Activated T-cell treated with anti-CD3 and anti-CD28 coated beads for 1 hour (primary cell): ENCODE data around the gene ZNF592.

Experiments used
- DNase-seq: peaks from one replicate; pipeline ENCODE4 v3.0.0-alpha.2; 2020; ENCODE audit warnings: low read depth

Gene ZNF592

GRCh38 chr15:84828086-84828908 is 79.9 kb downstream of the ZNF592 start:
- DNase-seq, result no peak

GRCh38 chr15:84829428-84829827 is 81.0 kb downstream of the ZNF592 start:
- no peak for DNase-seq

GRCh38 chr15:84830036-84830435 is 81.6 kb downstream of the ZNF592 start:
- no peak for DNase-seq

- no peak for DNase-seq
Observed at GRCh38 chr15:84831028-84831427, 82.6 kb downstream of the ZNF592 start.

- no peak for DNase-seq
Observed at GRCh38 chr15:84831613-84832012, 83.2 kb downstream of the ZNF592 start.

- DNase-seq, result no peak
Observed at GRCh38 chr15:84832448-84833040, 84.2 kb downstream of the ZNF592 start.

- DNase-seq, result no peak
Observed at GRCh38 chr15:84833447-84834228, 85.2 kb downstream of the ZNF592 start.

- DNase-seq, result no peak
Observed at GRCh38 chr15:84834229-84834955, 86.0 kb downstream of the ZNF592 start.

GRCh38 chr15:84834969-84835368 is 86.6 kb downstream of the ZNF592 start:
- no peak for DNase-seq

GRCh38 chr15:84835661-84836337 is 87.4 kb downstream of the ZNF592 start:
- no peak for DNase-seq

- no peak for DNase-seq
Observed at GRCh38 chr15:84836844-84837243, 88.5 kb downstream of the ZNF592 start.

DNA sequence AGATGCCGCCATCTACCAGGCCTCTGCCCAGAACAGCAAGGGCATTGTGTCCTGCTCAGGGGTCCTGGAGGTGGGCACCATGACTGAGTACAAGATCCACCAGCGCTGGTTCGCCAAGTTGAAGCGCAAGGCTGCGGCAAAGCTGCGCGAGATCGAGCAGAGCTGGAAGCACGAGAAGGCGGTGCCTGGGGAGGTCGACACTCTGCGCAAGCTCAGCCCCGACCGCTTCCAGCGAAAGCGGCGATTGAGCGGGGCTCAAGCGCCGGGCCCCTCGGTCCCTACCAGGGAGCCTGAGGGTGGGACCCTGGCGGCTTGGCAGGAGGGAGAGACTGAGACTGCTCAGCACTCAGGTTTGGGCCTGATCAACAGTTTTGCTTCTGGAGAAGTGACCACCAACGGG is 91.3 kb downstream of the ZNF592 start:
- no peak for DNase-seq

DNA sequence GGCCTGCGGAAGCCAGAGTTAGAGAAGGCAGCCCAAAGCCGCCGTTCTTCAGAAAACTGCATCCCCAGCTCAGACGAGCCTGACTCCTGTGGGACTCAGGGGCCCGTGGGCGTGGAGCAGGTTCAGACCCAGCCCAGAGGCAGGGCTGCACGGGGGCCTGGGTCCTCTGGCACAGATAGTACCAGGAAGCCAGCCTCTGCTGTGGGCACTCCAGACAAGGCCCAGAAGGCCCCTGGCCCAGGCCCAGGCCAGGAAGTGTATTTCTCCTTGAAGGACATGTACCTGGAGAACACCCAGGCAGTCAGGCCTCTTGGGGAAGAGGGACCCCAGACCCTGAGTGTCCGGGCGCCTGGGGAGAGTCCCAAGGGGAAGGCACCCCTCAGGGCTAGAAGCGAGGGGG is 91.9 kb downstream of the ZNF592 start:
- DNase-seq, result no peak

- DNase-seq, result no peak
Observed at GRCh38 chr15:84840741-84841429, 92.5 kb downstream of the ZNF592 start.

- no peak for DNase-seq
Observed at GRCh38 chr15:84842781-84843180, 94.4 kb downstream of the ZNF592 start.

- DNase-seq, result no peak
Observed at GRCh38 chr15:84844964-84845363, 96.6 kb downstream of the ZNF592 start.

GRCh38 chr15:84845631-84846030 is 97.2 kb downstream of the ZNF592 start:
- peak; percentile 29 for DNase-seq

GRCh38 chr15:84846269-84846668 is 97.9 kb downstream of the ZNF592 start:
- DNase-seq, result no peak

DNA sequence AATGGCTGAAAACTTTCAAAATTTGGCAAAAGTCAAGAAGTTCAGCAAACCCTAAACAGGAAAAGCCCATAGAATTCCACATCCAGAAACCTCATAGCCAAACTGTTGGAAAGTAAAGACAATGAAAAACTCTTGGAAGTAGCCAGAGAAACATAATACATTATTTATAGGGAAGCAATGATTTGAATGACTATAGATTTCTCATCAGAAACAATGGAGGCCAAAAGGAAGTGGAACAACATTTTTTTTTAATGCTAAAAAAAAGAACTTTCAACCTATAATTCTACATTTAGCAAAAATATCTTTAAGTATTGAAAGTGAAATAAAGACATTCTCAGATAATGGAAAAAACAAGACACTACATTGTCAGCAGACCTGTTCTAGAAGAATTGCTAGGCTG is 99.0 kb downstream of the ZNF592 start:
- DNase-seq, result no peak

DNA sequence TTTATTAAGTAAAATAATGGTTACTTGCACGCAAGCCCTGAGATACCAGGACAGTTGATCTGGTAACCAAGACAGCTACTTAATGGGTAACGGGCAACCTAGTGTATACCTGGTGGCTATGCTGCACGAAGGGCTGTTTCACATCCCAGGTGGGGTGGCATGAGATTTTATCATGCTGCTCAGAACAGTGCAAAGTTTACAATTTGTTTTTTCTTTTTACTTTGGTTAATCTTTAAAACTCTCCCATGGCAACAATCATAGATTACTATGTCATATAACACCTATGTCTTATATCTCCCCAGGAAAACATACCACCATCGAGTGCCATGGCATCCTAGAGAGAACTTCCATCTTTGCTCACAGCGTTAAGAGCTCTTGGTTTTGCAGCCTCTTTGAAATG is 103.8 kb downstream of the ZNF592 start:
- no peak for DNase-seq

DNA sequence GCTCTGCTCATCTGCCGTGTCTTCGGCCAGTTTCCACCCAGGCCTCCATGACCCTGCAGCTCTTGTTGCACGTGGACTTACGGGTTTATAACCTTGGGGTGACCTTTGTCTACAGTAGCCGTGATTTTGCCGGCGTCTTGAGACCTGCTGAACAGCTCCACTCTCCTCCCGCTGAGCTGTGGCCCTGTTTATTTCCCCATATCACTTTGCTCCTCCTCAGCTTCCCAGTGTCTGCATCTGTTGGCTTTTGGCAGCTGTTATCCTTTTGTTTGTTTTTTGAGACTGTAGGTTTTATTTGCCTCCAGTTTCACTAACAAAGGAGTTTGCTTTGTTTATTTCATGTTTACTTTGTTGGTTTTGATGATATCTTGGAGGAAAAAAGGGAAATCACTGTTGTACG is 106.7 kb downstream of the ZNF592 start:
- no peak for DNase-seq
